Thyroid gland (tissue), 4 donors: ENCODE data around the gene SERPINB1.

ENCODE experiments used
- CTCF ChIP-seq, 6 experiments: fragments of 200-600 bp in 3 of 6; fragments of 450-650 bp in 3 of 6; sonication (generic) in 3 of 6; IDR thresholded peaks; one replicate each; pipeline ENCODE4 v1.5.1; 2016 to 2019; ENCODE audit warnings: antibody characterized with exemption in 6 of 6, mild to moderate bottlenecking in 2 of 6, inconsistent platforms in 1 of 6, moderate library complexity in 1 of 6
- POLR2A ChIP-seq, 2 donors: fragments of 450-650 bp; IDR thresholded peaks; one replicate each; pipeline ENCODE4 v1.6.1; 2017; ENCODE audit warnings: antibody characterized with exemption in 2 of 2, mild to moderate bottlenecking in 2 of 2, moderate library complexity in 1 of 2

- TF ChIP-seq POLR2A (IDR thresholded peaks at IDR 0.05) (no peak), CTCF (IDR thresholded peaks at IDR 0.05) (no peak)
Measured at GRCh38 chr6:2784930-2785329, 56.7 kb downstream of the SERPINB1 start.
